ENCODE data around the gene TCEA3. TPM values are rescaled to one million over a fixed set of nuclear protein-coding genes. Genes with fewer than 3 reads are reported as not detected.

Gene TCEA3
- total and polyA plus RNA-seq, 9 donors = 42.0 to 153 (median 73.8) TPM

DNA sequence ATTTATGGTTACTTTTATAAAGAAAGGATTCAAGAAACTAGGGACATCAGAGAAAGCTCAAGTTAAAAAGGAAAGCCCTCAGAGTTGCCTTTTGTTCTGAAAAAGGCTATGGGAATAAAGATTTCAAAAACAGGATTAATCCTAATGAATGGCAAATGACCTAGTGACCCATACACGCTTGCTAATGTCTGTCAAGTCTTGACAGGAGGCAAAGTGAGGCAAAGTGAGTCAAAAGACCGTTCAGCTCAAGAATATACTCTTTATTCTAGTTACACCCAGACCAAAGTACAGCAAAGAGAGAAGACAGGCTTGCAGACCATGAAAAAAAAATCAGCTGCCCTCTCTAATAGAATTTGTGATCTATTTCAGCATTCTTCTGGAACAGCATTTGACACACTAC is 58.4 kb downstream of the TCEA3 start:
- Histone ChIP-seq H3K4me1 (ENCODE audit: insufficient read depth) (peaks cover 6% of the 10 kb centered on the region), H3K9me3 (peaks cover 3 to 22% of the 10 kb centered on the region in 2 donors), H3K4me3 (no peak overlapping the region), H3K27ac (no peak overlapping the region), H3K36me3 (peaks cover 7% of the 10 kb centered on the region), H3K27me3 (no peaks in the 10 kb centered on the region)
- intact Hi-C loops (cut with DNase I) = no loop called here
- DNase-seq = no peak
- TF ChIP-seq POLR2A (IDR thresholded peaks at IDR 0.05) (no peak), EP300 (IDR thresholded peaks at IDR 0.05) (no peak)
- TF ChIP-seq, protein P1, sequence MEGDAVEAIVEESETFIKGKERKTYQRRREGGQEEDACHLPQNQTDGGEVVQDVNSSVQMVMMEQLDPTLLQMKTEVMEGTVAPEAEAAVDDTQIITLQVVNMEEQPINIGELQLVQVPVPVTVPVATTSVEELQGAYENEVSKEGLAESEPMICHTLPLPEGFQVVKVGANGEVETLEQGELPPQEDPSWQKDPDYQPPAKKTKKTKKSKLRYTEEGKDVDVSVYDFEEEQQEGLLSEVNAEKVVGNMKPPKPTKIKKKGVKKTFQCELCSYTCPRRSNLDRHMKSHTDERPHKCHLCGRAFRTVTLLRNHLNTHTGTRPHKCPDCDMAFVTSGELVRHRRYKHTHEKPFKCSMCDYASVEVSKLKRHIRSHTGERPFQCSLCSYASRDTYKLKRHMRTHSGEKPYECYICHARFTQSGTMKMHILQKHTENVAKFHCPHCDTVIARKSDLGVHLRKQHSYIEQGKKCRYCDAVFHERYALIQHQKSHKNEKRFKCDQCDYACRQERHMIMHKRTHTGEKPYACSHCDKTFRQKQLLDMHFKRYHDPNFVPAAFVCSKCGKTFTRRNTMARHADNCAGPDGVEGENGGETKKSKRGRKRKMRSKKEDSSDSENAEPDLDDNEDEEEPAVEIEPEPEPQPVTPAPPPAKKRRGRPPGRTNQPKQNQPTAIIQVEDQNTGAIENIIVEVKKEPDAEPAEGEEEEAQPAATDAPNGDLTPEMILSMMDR (IDR thresholded peaks at IDR 0.05) = no peak
- 91 to 93% (median 93%) methylated on average over 2 of the region's 2 CpGs for WGBS, 3 donors

DNA sequence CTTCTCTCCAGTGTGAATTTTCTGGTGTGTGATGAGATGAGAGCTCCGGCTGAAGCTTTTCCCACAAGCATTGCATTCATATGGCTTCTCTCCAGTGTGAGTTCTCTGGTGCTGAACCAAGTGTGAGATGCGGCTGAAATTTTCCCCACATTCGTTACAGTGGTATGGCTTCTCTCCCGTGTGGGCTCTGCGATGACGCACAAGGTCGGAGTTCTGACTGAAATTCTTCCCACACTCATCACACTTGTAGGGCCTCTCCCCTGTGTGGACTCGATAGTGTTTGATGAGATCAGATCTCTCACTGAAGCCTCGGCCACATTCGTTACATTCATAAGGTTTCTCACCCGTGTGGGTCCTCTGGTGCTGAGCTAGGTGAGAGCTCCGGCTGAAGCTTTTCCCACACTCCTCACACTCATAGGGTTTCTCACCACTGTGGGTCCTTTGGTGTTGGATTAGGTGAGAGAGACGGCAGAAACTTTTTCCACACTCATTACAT is 62.3 kb downstream of the TCEA3 start:
- H3K36me3 ChIP-seq = peaks cover 7% of the 10 kb centered on the region
- no peak overlapping the region for H3K4me3 ChIP-seq
- peak in 1 of 5 donors; percentile 24 for DNase-seq
- intact Hi-C loops (cut with DNase I) = no loop called here
- 98 to 99% (median 98%) methylated on average over 13 of the region's 13 CpGs for WGBS, 3 donors
- TF ChIP-seq EP300 (IDR thresholded peaks at IDR 0.05) (no peak), POLR2A (IDR thresholded peaks at IDR 0.05) (no peak)
- TF ChIP-seq, protein P1 (IDR thresholded peaks at IDR 0.05) = no peak
- peaks cover 1% of the 10 kb centered on the region for H3K4me1 ChIP-seq (ENCODE audit: insufficient read depth)
- peaks cover 3 to 22% of the 10 kb centered on the region in 2 donors for H3K9me3 ChIP-seq
- no peaks in the 10 kb centered on the region for H3K27me3 ChIP-seq
- no peak overlapping the region for H3K27ac ChIP-seq

DNA sequence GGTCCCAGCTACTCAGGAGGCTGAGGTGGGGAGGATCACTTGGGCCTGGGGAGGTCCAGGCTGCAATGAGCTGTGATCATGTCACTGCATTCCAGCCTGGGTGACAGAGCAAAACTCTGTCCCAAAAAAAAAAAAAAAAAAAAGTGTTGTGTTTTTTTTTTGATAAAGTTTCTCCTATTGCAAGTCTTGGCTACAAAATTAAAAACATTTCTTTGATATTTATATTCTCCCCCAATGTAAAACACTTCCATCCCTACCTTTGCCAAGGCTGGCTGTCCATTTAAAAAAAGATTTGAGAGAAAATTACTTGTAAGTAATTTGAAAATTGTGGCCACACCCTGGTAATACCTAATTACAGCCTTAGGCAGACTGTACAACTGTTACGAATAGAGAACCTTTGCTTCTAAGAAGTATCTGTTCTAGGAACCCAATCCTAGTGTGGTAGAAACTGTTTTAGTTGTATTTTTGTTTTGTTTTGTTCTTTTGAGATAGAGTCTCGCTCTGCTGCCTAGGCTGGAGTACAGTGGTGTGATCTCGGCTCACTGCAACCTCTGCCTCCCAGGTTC is 66.2 kb downstream of the TCEA3 start:
- WGBS, 3 donors = 33 to 58% (median 38%) methylated on average over 3 of the region's 3 CpGs
- TF ChIP-seq EP300 (IDR thresholded peaks at IDR 0.05) = no peak
- TF ChIP-seq, protein P1 (IDR thresholded peaks at IDR 0.05) = no peak
- no peak for TF ChIP-seq POLR2A (IDR thresholded peaks at IDR 0.05)
- Histone ChIP-seq H3K27ac (no peak overlapping the region), H3K9me3 (peaks cover 3 to 15% of the 10 kb centered on the region in 2 donors), H3K36me3 (peaks cover 7% of the 10 kb centered on the region), H3K4me1 (ENCODE audit: insufficient read depth) (peaks cover 6% of the 10 kb centered on the region), H3K4me3 (no peak overlapping the region), H3K27me3 (no peaks in the 10 kb centered on the region)
- intact Hi-C loops (cut with DNase I) = no loop called here
- DNase-seq = no peak

DNA sequence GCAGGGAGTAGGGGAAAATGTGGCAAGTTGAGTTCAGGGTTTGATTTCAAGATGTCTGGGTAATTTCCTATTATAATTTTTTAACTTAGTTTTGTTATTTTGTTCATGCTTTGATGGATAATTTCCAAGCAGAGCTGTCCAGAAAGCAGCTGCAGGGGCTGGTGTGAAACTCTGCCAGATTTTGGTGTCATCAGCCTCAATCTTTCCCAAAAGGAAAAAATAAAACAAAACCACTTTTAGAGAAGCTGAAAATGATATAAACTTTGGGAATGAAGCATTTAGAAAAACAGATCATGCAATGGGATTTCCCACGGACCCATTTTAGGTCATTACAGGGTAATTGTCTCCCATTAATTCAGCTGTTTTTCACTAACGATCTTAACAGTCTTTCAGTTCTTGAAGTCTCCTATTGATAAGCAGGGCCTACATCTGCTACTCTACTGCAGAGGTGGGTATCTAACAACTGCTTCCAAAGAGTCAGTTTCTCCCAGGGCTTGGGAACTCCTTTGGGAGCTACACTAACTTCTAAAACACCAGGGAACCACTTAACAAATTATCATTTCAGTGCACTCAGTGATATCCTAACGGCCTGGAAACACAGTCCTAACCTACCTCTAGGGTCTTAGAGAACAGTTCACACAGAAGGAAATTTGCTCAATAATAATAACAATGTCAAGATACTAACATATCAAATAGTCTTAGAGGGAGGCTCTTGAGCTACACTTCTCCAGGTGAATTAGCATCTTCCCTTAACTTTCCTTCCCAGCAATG is 67.2 kb downstream of the TCEA3 start:
- Histone ChIP-seq H3K27me3 (no peaks in the 10 kb centered on the region), H3K36me3 (peaks cover 2% of the 10 kb centered on the region), H3K4me1 (ENCODE audit: insufficient read depth) (peaks cover 6% of the 10 kb centered on the region), H3K27ac (peak overlapping the region; percentile 11 to 49), H3K9me3 (peaks cover 3 to 5% of the 10 kb centered on the region in 2 donors), H3K4me3 (no peak overlapping the region)
- 5 to 15% (median 14%) methylated on average over 3 of the region's 3 CpGs for WGBS, 3 donors
- intact Hi-C loops (cut with DNase I) = no loop called here
- no peak for TF ChIP-seq EP300 (IDR thresholded peaks at IDR 0.05)
- peak in 2 of 5 donors; percentile 48 to 52 for DNase-seq

Measured in ovary (tissue), 9 donors.